OCI-LY7 (cell line): ENCODE data around the gene TMEM107. TPM values are rescaled to one million over a fixed set of nuclear protein-coding genes. Genes with fewer than 3 reads are reported as not detected.
A peak's percentile ranks its signal among the peaks of the same experiment; 100 is the strongest.

Experiments used
- BruUV-seq: library from RNA; stranded (reverse); fragments of 400-500 nt; replicated peaks from 2 replicates; lab custom pipeline; 2021; lab: Mats Ljungman, UMichigan
- CTCF ChIA-PET: fragments of 300-600 bp; sonication (Branson Sonifier 250); formaldehyde crosslinking; loops from one replicate; lab custom pipeline; 2022; ENCODE audit warnings: antibody characterized with exemption; ENCODE audit not compliant: unreplicated experiment; lab: Charles Lee
- POLR2A ChIA-PET: fragments of 300-600 bp; sonication (Branson Sonifier 250); formaldehyde crosslinking; loops from one replicate; lab custom pipeline; 2022; ENCODE audit warnings: antibody characterized with exemption; lab: Charles Lee
- DNase-seq: peaks from one replicate; pipeline ENCODE4 v3.0.0-alpha.2; 2015; ENCODE audit warnings: low spot score
- H2AFZ ChIP-seq: fragments of 200-600 bp; sonication (generic), shearing (Covaris generic); 2 replicates; pipeline ENCODE4 v1.6.1; 2014; ENCODE audit warnings: mild to moderate bottlenecking, antibody characterized with exemption, low read length, moderate library complexity
- H3K27ac ChIP-seq: fragments of 200-600 bp; sonication (generic); 2 replicates; pipeline ENCODE4 v1.5.1; 2014; ENCODE audit warnings: mixed run types, low read depth, mild to moderate bottlenecking, moderate library complexity, low read length, inconsistent platforms; ENCODE audit not compliant: poor library complexity, severe bottlenecking
- H3K36me3 ChIP-seq: fragments of 200-600 bp; sonication (generic); 2 replicates; pipeline ENCODE4 v1.6.1; 2014; ENCODE audit warnings: mild to moderate bottlenecking, antibody characterized with exemption, low read length, moderate library complexity, mixed read lengths; ENCODE audit not compliant: insufficient read depth
- H3K4me1 ChIP-seq: fragments of 200-600 bp; sonication (generic); 2 replicates; pipeline ENCODE4 v1.5.1; 2014; ENCODE audit warnings: mild to moderate bottlenecking, low read length; ENCODE audit not compliant: insufficient read depth, poor library complexity, severe bottlenecking
- H3K4me2 ChIP-seq: fragments of 200-600 bp; sonication (generic); 2 replicates; pipeline ENCODE4 v1.6.1; 2014; ENCODE audit warnings: mild to moderate bottlenecking, low read length
- H3K4me3 ChIP-seq: fragments of 200-600 bp; sonication (generic); 2 replicates; pipeline ENCODE4 v1.5.1; 2014; ENCODE audit warnings: mild to moderate bottlenecking, low read depth, low read length; ENCODE audit not compliant: poor library complexity, severe bottlenecking
- H3K79me2 ChIP-seq: fragments of 200-600 bp; sonication (generic); 2 replicates; pipeline ENCODE4 v1.6.1; 2016; ENCODE audit warnings: low read depth, mild to moderate bottlenecking, low read length, moderate library complexity, mixed read lengths; ENCODE audit not compliant: insufficient read depth
- H3K9me2 ChIP-seq: fragments of 200-600 bp; sonication (generic); 2 replicates; pipeline ENCODE4 v1.6.1; 2016; ENCODE audit warnings: mild to moderate bottlenecking, low read length, mixed read lengths; ENCODE audit not compliant: insufficient read depth
- H3K9me3 ChIP-seq: fragments of 200-600 bp; sonication (generic); 2 replicates; pipeline ENCODE4 v1.6.1; 2014; ENCODE audit warnings: mild to moderate bottlenecking, mixed run types, low read length, mixed read lengths
- H4K20me1 ChIP-seq: fragments of 200-600 bp; sonication (generic); 2 replicates; pipeline ENCODE4 v1.6.1; 2014; ENCODE audit warnings: mild to moderate bottlenecking, antibody characterized with exemption, low read length, moderate library complexity, mixed read lengths; ENCODE audit not compliant: insufficient read depth
- CTCF ChIP-seq: fragments of 200-600 bp; sonication (generic); conservative IDR thresholded peaks from 2 replicates; pipeline ENCODE4 v1.5.1; 2014; ENCODE audit warnings: mild to moderate bottlenecking, antibody characterized with exemption, low read length, moderate library complexity, mixed read lengths
- EZH2phosphoT487 ChIP-seq: fragments of 200-600 bp; sonication (generic); IDR thresholded peaks from 2 replicates; pipeline ENCODE4 v1.6.1; 2018; ENCODE audit warnings: low read depth, borderline replicate concordance, mild to moderate bottlenecking, mixed run types, antibody characterized with exemption, low read length, moderate library complexity, mixed read lengths
- intact Hi-C: fragments of 100-400 bp; cut with micrococcal nuclease; formaldehyde crosslinking; loops from one replicate; pipeline ENCODE4 v1.10.0; 2022; ENCODE audit not compliant: unreplicated experiment
- total RNA-seq, 2 experiments: library from RNA; depleted of rRNA in 1 of 2; stranded (reverse); fragments of >200 nt in 1 of 2; shearing (Covaris generic) in 1 of 2; gene quantifications; 2 replicates each; pipeline ENCODE4 v1.2.3, GENCODE V29; 2014 to 2022

Gene TMEM107
- total RNA-seq, 2 experiments from 2014 or later, result 43.9 to 57.0 TPM

- Histone ChIP-seq H3K27ac (peak overlapping the region; percentile 80), H3K4me3 (peak overlapping the region; percentile 75), H4K20me1 (no peaks in the 10 kb centered on the region), H3K9me2 (no peaks in the 10 kb centered on the region), H3K4me1 (peaks cover 60% of the 10 kb centered on the region), H2AFZ (peak overlapping the region; percentile 59; the same call in 1 of the 2 replicates), H3K79me2 (peaks cover 5% of the 10 kb centered on the region; the same call in 1 of the 2 replicates), H3K36me3 (peaks cover 25% of the 10 kb centered on the region), H3K4me2 (peak overlapping the region; percentile 95), H3K9me3 (no peaks in the 10 kb centered on the region)
- BruUV-seq, result no TSS peak
- ChIA-PET CTCF (interaction anchor here (0.6 to 1.0 kb wide), 4 partner anchors 19 to 97 kb away, joined by 3 read pairs; no protein-coding TSS in a partner anchor), POLR2A (interaction anchor here (0.8 to 1.9 kb wide), 6 partner anchors 11 to 30 kb away, joined by 3 to 18 read pairs (median 4); no protein-coding TSS in a partner anchor)
- TF ChIP-seq EZH2phosphoT487 (no peak), CTCF (peak; percentile 43; the same call in 1 of the 2 replicates)
- peak; percentile 100 for DNase-seq
- intact Hi-C loops, result loop anchor here (1.0 to 10.0 kb wide), 4 partner anchors 18 to 322 kb away; partner anchors contain the start of gene KDM6B
Observed at GRCh38 chr17:8156246-8156992, 19.8 kb downstream of the TMEM107 start.

DNA sequence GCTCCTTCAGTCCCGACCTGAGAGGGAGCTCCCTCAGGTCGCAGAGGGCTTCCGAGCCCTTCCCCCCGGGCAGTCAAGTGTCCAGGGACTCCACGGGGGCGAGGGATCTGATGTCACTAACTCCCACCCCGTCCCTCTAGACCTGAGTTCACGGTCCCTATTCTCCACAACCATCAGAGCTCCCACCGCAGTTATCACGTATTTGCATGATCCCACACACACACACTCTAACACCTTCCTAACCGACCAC is 20.3 kb downstream of the TMEM107 start:
- no peak for DNase-seq
- ChIA-PET CTCF (interaction anchor here (1.0 kb wide), 1 partner anchor 97 kb away, joined by 3 read pairs; no protein-coding TSS in a partner anchor), POLR2A (interaction anchor here (0.9 to 1.9 kb wide), 2 partner anchors 18 to 23 kb away, joined by 3 to 18 read pairs; no protein-coding TSS in a partner anchor)
- Histone ChIP-seq H3K4me2 (peak overlapping the region; percentile 95), H4K20me1 (no peaks in the 10 kb centered on the region), H3K4me1 (peaks cover 56% of the 10 kb centered on the region), H3K9me2 (no peaks in the 10 kb centered on the region), H3K27ac (peak overlapping the region; percentile 36), H3K79me2 (peaks cover 4% of the 10 kb centered on the region; the same call in 1 of the 2 replicates), H3K9me3 (no peaks in the 10 kb centered on the region), H3K4me3 (peak overlapping the region; percentile 75), H2AFZ (no peak overlapping the region), H3K36me3 (peaks cover 20% of the 10 kb centered on the region)
- intact Hi-C loops, result loop anchor here (1.0 to 10.0 kb wide), 4 partner anchors 18 to 321 kb away; partner anchors contain the start of gene KDM6B
- TF ChIP-seq CTCF (no peak), EZH2phosphoT487 (no peak)
- BruUV-seq, result no TSS peak
